ENCODE data around the gene HOXB9.
A peak's percentile ranks its signal among the peaks of the same experiment; 100 is the strongest.

Gene HOXB9

DNA sequence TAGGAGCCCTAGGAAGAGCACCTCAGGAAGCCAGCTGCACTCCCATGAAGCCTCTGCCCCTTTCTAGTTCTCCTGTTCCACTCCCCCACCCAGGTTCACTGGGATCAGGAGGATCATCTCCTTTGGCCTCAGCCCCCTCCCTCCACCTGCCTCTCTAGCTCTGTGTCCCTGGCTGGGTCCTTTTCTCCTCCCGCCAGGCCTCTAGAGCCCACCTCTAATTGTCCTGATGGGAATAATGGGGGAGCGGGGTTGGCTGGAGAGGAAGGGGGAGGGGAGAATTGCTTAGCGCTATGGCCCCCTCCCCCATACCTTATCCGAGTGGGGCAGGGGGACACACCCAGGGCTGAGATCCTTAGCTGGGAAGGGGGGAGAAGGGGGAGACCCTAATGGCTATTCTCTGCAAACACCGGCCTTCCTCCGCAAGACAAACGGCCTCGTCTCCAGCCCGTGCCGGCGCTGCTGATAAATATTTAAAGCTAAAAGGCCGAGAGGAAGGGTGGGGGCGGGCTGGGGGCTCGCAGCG lies 16.3 kb downstream of the HOXB9 start:
- H3K9me3 ChIP-seq (ENCODE audit: control insufficient read depth in 2 of 2, low read length in 2 of 2): no peaks in the 10 kb centered on the region
- H3K9ac ChIP-seq (ENCODE audit: low read depth in 1 of 2, low read length in 2 of 2): peak overlapping the region; percentile 79 to 86
- H3K4me3 ChIP-seq (ENCODE audit: low read length in 2 of 2): peak overlapping the region; percentile 81 to 89
- peak overlapping the region; percentile 86 to 88 for H3K27ac ChIP-seq (ENCODE audit: low read depth in 2 of 2, low read length in 2 of 2)
- H3K27me3 ChIP-seq (ENCODE audit: control insufficient read depth in 2 of 2, insufficient read depth in 2 of 2, low read length in 2 of 2): peaks cover 10 to 12% of the 10 kb centered on the region in 2 donors
- H3K4me1 ChIP-seq (ENCODE audit: control insufficient read depth in 2 of 2, insufficient read depth in 2 of 2, low read length in 2 of 2): peaks cover 24 to 25% of the 10 kb centered on the region in 2 donors
- no peaks in the 10 kb centered on the region for H3K36me3 ChIP-seq (ENCODE audit: control insufficient read depth in 2 of 2, insufficient read depth in 2 of 2, low read length in 2 of 2)

- peak overlapping the region in 1 of 2 donors; percentile 89 for H3K4me3 ChIP-seq (ENCODE audit: low read length in 2 of 2)
- H3K27me3 ChIP-seq (ENCODE audit: control insufficient read depth in 2 of 2, insufficient read depth in 2 of 2, low read length in 2 of 2): peaks cover 7 to 8% of the 10 kb centered on the region in 2 donors
- H3K36me3 ChIP-seq (ENCODE audit: control insufficient read depth in 2 of 2, insufficient read depth in 2 of 2, low read length in 2 of 2): no peaks in the 10 kb centered on the region
- no peaks in the 10 kb centered on the region for H3K9me3 ChIP-seq (ENCODE audit: control insufficient read depth in 2 of 2, low read length in 2 of 2)
- peak overlapping the region in 1 of 2 donors; percentile 24 for H3K9ac ChIP-seq (ENCODE audit: low read depth in 1 of 2, low read length in 2 of 2)
- peaks cover 21 to 23% of the 10 kb centered on the region in 2 donors for H3K4me1 ChIP-seq (ENCODE audit: control insufficient read depth in 2 of 2, insufficient read depth in 2 of 2, low read length in 2 of 2)
- H3K27ac ChIP-seq (ENCODE audit: low read depth in 2 of 2, low read length in 2 of 2): no peak overlapping the region
Measured at GRCh38 chr17:48609033-48609432, 17.1 kb downstream of the HOXB9 start.

DNA sequence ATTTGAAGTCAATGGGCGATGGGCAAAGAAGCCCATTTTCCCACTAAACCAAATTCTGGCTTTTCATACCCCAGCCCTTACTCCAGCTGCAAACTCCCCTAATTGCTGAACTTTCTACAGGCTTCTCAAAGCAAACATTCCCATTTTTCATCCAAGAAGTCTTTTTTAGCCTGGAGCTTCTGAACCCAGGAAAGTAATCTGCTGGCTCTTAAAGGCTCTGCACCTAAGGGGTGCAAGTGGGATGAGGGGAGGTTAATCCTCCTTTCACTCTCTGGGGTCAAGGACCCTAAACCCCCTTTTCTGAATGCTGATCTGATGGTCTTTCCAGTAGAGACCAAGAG lies 17.7 kb downstream of the HOXB9 start:
- Histone ChIP-seq H3K27ac (ENCODE audit: low read depth in 2 of 2, low read length in 2 of 2) (no peak overlapping the region), H3K27me3 (ENCODE audit: control insufficient read depth in 2 of 2, insufficient read depth in 2 of 2, low read length in 2 of 2) (peaks cover 3 to 6% of the 10 kb centered on the region in 2 donors), H3K36me3 (ENCODE audit: control insufficient read depth in 2 of 2, insufficient read depth in 2 of 2, low read length in 2 of 2) (no peaks in the 10 kb centered on the region), H3K4me1 (ENCODE audit: control insufficient read depth in 2 of 2, insufficient read depth in 2 of 2, low read length in 2 of 2) (peaks cover 16 to 21% of the 10 kb centered on the region in 2 donors), H3K9me3 (ENCODE audit: control insufficient read depth in 2 of 2, low read length in 2 of 2) (no peaks in the 10 kb centered on the region), H3K9ac (ENCODE audit: low read depth in 1 of 2, low read length in 2 of 2) (no peak overlapping the region), H3K4me3 (ENCODE audit: low read length in 2 of 2) (no peak overlapping the region)

DNA sequence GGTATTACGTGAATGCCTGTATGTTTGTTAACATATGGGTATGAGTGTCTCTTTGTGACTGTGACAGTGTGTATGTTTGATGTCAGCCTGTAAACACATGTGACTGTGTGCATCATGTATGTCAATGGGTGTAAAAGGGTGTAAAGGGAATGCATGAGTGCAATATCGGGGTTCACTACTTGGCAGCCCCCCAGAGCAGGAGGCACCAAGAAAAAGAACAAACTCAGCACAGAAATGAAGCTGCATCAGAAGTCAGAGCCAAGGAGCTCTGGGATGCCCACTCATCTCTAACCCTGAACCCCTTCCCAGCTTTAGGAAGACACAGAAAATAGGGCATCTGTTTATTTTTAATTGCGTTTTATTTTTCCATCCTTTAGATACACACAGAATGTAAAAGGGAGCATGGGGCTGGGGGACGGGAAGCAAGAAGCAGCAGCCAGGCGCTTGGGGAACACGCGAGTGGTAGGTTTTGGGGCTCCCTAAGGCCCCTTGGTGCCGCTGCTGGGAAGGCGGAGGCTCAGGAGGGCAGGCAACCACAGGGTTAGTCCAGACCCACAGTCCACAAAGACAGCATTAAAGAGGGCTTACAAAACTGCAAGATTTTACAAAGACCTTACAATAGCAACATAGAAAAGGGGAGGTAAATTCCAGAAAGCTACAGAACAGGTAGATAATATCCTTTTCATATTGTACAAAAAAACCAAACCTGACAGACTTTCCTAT lies 19.1 kb downstream of the HOXB9 start:
- no peak overlapping the region for H3K9ac ChIP-seq (ENCODE audit: low read depth in 1 of 2, low read length in 2 of 2)
- no peak overlapping the region for H3K27ac ChIP-seq (ENCODE audit: low read depth in 2 of 2, low read length in 2 of 2)
- H3K9me3 ChIP-seq (ENCODE audit: control insufficient read depth in 2 of 2, low read length in 2 of 2): no peaks in the 10 kb centered on the region
- H3K36me3 ChIP-seq (ENCODE audit: control insufficient read depth in 2 of 2, insufficient read depth in 2 of 2, low read length in 2 of 2): no peaks in the 10 kb centered on the region
- H3K4me3 ChIP-seq (ENCODE audit: low read length in 2 of 2): no peak overlapping the region
- H3K27me3 ChIP-seq (ENCODE audit: control insufficient read depth in 2 of 2, insufficient read depth in 2 of 2, low read length in 2 of 2): peaks cover 0 to 3% of the 10 kb centered on the region in 2 donors
- H3K4me1 ChIP-seq (ENCODE audit: control insufficient read depth in 2 of 2, insufficient read depth in 2 of 2, low read length in 2 of 2): peaks cover 13 to 24% of the 10 kb centered on the region in 2 donors

GRCh38 chr17:48605991-48606891 lies 19.9 kb downstream of the HOXB9 start:
- H3K4me3 ChIP-seq (ENCODE audit: low read length in 2 of 2): no peak overlapping the region
- peaks cover 19 to 26% of the 10 kb centered on the region in 2 donors for H3K4me1 ChIP-seq (ENCODE audit: control insufficient read depth in 2 of 2, insufficient read depth in 2 of 2, low read length in 2 of 2)
- no peak overlapping the region for H3K27ac ChIP-seq (ENCODE audit: low read depth in 2 of 2, low read length in 2 of 2)
- H3K9me3 ChIP-seq (ENCODE audit: control insufficient read depth in 2 of 2, low read length in 2 of 2): no peaks in the 10 kb centered on the region
- no peaks in the 10 kb centered on the region for H3K36me3 ChIP-seq (ENCODE audit: control insufficient read depth in 2 of 2, insufficient read depth in 2 of 2, low read length in 2 of 2)
- peaks cover 2 to 3% of the 10 kb centered on the region in 2 donors for H3K27me3 ChIP-seq (ENCODE audit: control insufficient read depth in 2 of 2, insufficient read depth in 2 of 2, low read length in 2 of 2)
- no peak overlapping the region for H3K9ac ChIP-seq (ENCODE audit: low read depth in 1 of 2, low read length in 2 of 2)

- peak overlapping the region in 1 of 2 donors; percentile 41 for H3K9ac ChIP-seq (ENCODE audit: low read depth in 1 of 2, low read length in 2 of 2)
- no peaks in the 10 kb centered on the region for H3K36me3 ChIP-seq (ENCODE audit: control insufficient read depth in 2 of 2, insufficient read depth in 2 of 2, low read length in 2 of 2)
- no peaks in the 10 kb centered on the region for H3K9me3 ChIP-seq (ENCODE audit: control insufficient read depth in 2 of 2, low read length in 2 of 2)
- H3K4me3 ChIP-seq (ENCODE audit: low read length in 2 of 2): peak overlapping the region; percentile 89 to 90
- H3K4me1 ChIP-seq (ENCODE audit: control insufficient read depth in 2 of 2, insufficient read depth in 2 of 2, low read length in 2 of 2): peaks cover 27 to 32% of the 10 kb centered on the region in 2 donors
- peaks cover 2 to 9% of the 10 kb centered on the region in 2 donors for H3K27me3 ChIP-seq (ENCODE audit: control insufficient read depth in 2 of 2, insufficient read depth in 2 of 2, low read length in 2 of 2)
- H3K27ac ChIP-seq (ENCODE audit: low read depth in 2 of 2, low read length in 2 of 2): peak overlapping the region; percentile 92
Measured at GRCh38 chr17:48605409-48605919, 20.7 kb downstream of the HOXB9 start.

DNA sequence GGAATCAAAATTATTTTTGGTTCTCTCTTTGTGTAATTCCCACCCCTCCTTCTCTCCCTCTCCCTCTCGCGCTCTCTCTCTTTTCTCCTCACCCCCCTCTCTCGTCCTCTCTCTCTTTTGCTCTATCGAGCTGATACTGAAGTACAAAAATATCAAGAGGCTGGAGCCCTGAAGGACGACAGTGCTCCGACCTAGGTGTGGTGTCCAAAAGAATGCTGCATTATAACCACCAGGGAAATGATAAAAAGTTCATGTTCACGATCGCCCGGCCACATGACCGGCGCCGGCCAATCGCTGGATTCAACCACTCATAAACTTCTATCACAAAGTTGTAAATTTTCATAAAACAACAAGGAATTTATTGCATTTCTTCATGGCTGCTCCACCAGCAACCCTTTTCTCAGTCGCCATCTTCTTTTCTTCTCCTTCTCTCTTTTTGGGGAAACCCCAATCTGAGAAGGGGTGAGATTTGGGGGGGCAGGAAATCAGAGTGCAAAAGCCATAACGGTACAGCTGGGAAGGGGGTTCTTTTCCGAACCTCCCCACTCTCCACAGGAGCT lies 21.3 kb downstream of the HOXB9 start, which contains the start of gene HOXB6:
TSS of gene HOXB6 (minus strand) at position 217 of the 560 bp plus-strand sequence. CDS start 6,836 bp downstream, outside the sequence.
- no peaks in the 10 kb centered on the region for H3K36me3 ChIP-seq (ENCODE audit: control insufficient read depth in 2 of 2, insufficient read depth in 2 of 2, low read length in 2 of 2)
- H3K27ac ChIP-seq (ENCODE audit: low read depth in 2 of 2, low read length in 2 of 2): peak within 1 kb of the TSS; percentile 92
- H3K27me3 ChIP-seq (ENCODE audit: control insufficient read depth in 2 of 2, insufficient read depth in 2 of 2, low read length in 2 of 2): peaks cover 2 to 9% of the 10 kb centered on the region in 2 donors
- H3K4me3 ChIP-seq (ENCODE audit: low read length in 2 of 2): peak within 1 kb of the TSS; percentile 89 to 90
- H3K9ac ChIP-seq (ENCODE audit: low read depth in 1 of 2, low read length in 2 of 2): peak within 1 kb of the TSS; percentile 79 to 95
- H3K4me1 ChIP-seq (ENCODE audit: control insufficient read depth in 2 of 2, insufficient read depth in 2 of 2, low read length in 2 of 2): peaks cover 32 to 37% of the 10 kb centered on the region in 2 donors
- H3K9me3 ChIP-seq (ENCODE audit: control insufficient read depth in 2 of 2, low read length in 2 of 2): no peaks in the 10 kb centered on the region

DNA sequence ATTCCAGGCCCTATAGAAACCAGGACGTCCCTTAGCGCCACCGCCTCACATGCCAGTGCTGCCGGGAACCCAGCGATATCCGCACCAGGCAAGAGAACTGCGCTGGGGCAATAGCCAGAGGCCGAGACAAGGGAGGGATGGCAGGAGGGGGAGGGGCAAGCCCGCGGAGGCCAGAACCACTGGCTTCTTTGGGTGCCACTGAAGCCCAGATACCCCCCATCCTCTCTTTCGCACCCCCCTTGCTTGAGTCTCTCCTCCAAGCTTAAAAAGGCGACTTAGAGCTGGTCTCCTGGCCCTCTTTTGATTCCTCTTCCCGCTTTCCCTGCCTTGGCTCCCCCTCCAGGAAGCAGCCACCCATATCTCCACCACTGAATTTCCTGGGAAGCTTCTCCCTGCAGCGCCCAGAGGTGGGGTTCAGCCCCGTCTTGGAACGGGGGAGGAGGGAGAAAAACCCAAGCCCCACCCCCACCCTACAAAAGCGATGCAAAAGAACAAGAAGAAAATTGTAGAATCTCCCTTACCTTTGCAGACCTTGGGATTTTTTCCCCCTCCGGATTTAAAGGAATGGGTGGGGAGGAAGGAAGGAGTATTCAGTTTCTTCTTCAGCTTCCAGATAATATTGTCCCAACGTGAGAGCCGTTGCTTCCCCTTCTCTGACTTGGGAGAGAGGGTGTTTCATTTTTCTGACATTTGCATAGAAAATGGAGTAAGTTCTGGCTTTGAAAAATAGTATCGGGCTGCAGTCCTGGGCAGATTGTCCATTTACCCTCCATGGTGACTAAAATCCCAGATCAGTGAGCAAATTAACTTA lies 22.0 kb downstream of the HOXB9 start:
- Histone ChIP-seq H3K4me3 (ENCODE audit: low read length in 2 of 2) (peak overlapping the region; percentile 89 to 90), H3K9ac (ENCODE audit: low read depth in 1 of 2, low read length in 2 of 2) (peak overlapping the region; percentile 79 to 95), H3K4me1 (ENCODE audit: control insufficient read depth in 2 of 2, insufficient read depth in 2 of 2, low read length in 2 of 2) (peaks cover 32 to 33% of the 10 kb centered on the region in 2 donors), H3K27ac (ENCODE audit: low read depth in 2 of 2, low read length in 2 of 2) (peak overlapping the region; percentile 92), H3K9me3 (ENCODE audit: control insufficient read depth in 2 of 2, low read length in 2 of 2) (no peaks in the 10 kb centered on the region), H3K27me3 (ENCODE audit: control insufficient read depth in 2 of 2, insufficient read depth in 2 of 2, low read length in 2 of 2) (peaks cover 2 to 9% of the 10 kb centered on the region in 2 donors), H3K36me3 (ENCODE audit: control insufficient read depth in 2 of 2, insufficient read depth in 2 of 2, low read length in 2 of 2) (no peaks in the 10 kb centered on the region)

Data from mucosa of rectum (tissue), 2 donors.